ENCODE data around the gene RBM4B. TPM values are rescaled to one million over a fixed set of nuclear protein-coding genes. Genes with fewer than 3 reads are reported as not detected.

The RBM4B gene
- total and polyA plus RNA-seq, 2 of the 13 experiments (the other 11 are each of a cell fraction or from before 2014, with no cell fraction given) = 25.8 to 32.4 TPM

DNA sequence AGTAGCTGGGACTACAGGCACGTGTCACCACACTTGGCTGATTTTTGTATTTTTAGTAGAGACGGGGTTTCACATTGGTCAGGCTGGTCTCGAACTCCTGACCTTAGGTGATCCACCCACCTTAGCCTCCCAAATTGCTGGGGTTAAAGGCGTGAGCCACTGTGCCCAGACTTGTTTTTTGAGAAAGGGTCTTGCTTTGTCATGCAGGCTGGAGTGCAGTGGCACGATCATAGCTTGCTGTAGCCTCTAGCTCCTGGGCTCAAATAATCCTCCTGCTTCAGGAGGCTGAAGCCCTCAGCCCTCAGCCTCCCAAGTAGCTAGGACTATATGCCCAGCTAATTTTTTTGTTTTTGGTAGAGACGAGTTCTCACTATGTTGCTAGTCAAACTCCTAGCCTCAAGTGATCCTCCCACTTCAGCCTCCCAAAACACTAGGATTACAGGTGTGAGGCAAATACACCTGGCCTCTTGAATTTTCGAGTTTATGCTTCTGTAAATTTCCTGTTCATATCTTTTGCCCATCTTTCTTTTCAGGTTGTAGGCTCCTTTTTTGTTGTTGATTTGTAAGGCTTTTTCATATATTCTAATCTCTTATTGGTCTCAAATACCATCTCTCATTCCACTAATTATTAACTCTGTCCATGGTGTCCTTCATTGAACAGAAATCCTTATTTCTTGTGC is 3.4 kb upstream of the RBM4B start (continued):
- no peak for TF ChIP-seq NCOR1 (IDR thresholded peaks at IDR 0.05; ENCODE audit: borderline replicate concordance, low read length)
- no peak for TF ChIP-seq NFKBIZ (CRISPR knock-in tag; IDR thresholded peaks at IDR 0.05)
- no peak for TF ChIP-seq ZNF574 (CRISPR knock-in tag; IDR thresholded peaks at IDR 0.05)
- no peak for TF ChIP-seq MIER3 (CRISPR knock-in tag; IDR thresholded peaks at IDR 0.05; ENCODE audit: borderline replicate concordance)

DNA sequence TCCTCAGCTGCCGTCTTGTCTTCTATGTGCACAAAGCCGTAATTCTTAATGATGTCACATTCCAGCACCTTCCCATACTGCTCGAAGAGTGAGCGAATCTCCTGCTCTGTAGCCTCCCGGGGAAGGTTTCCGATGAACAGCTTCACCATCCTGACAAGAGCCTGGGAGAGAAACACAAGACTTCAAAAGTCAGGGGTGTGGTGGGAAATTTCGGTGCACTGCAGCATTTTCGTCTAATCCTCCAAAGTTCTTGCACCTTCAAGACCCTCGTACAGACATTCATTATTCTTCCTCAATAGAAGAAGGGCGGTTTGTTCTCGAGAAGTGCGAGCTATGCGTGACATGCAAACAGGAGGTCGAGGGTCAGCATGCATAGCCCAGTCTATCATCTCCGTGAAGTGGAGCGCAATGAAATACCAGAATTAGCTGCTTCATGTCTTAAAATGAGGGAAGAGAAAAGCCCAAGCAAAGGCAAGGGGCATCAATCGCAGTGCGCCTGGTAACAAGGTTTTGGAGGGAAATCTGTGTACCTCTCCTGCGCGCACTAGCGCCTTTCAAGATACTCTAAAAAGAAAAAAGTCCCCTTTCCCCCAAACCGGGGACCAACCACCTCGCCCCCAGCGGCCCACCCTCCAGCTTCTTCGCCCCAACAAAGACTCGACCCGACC is 622 bp downstream of the RBM4B start:
- Histone ChIP-seq H3K9ac (ENCODE audit: insufficient read depth, low read depth, low read length) (peak overlapping the region; percentile 81), H2AFZ (ENCODE audit: low read length) (no peak overlapping the region), H3K27me3 (ENCODE audit: control insufficient read depth in 1 of 2, insufficient read depth in 2 of 2, low read length in 2 of 2) (no peaks in the 10 kb centered on the region), H3K4me3 (replicated peaks in 1 of 3; ENCODE audit: insufficient read depth in 1 of 3, low read depth in 2 of 3, low read length in 3 of 3) (peak overlapping the region; percentile 60 to 83 (median 82)), H3K4me2 (ENCODE audit: low read depth, low read length) (peak overlapping the region; percentile 100), H4K20me1 (ENCODE audit: insufficient read depth, low read length) (peaks cover 2% of the 10 kb centered on the region; the same call in 1 of the 2 replicates), H3K9me3 (ENCODE audit: low read length) (no peaks in the 10 kb centered on the region), H3K36me3 (replicated peaks in 1 of 2; ENCODE audit: control insufficient read depth in 1 of 2, insufficient read depth in 2 of 2, low read length in 2 of 2) (peaks cover 1 to 4% of the 10 kb centered on the region in 2 experiments; a peak in 1 of 5 replicates), H3K27ac (ENCODE audit: extremely low read length, insufficient read depth, low read length) (peak overlapping the region; percentile 87), H3K4me1 (ENCODE audit: insufficient read depth, low read length) (peaks cover 41% of the 10 kb centered on the region), H3K79me2 (ENCODE audit: insufficient read depth, low read length) (peaks cover 37% of the 10 kb centered on the region)
- no peak for ATAC-seq
- BruUV-seq (replicated peaks) = no TSS peak
- ChIA-PET CTCF (ENCODE audit: low intra/inter-chr PET ratio, low total read pairs) (interaction anchor here (1.9 to 3.0 kb wide), 3 partner anchors 97 to 269 kb away, joined by 5 to 34 read pairs (median 28); partner anchors contain the start of gene MRPL11), POLR2A (interaction anchor here (0.8 to 3.1 kb wide), 23 partner anchors 10 to 408 kb away, joined by 3 to 52 read pairs (median 9); partner anchors contain the start of genes ACTN3, BBS1, CCDC87 and CCS)
- TF ChIP-seq CBFB (CRISPR knock-in tag; IDR thresholded peaks at IDR 0.05) (peak; percentile 16; the same call in 1 of the 2 replicates), PRPF4 (IDR thresholded peaks at IDR 0.05; ENCODE audit: low read depth, low read length, poor library complexity, severe bottlenecking) (peak; percentile 91), ZBTB4 (CRISPR knock-in tag; IDR thresholded peaks at IDR 0.05; ENCODE audit: borderline replicate concordance) (0 out of 2 replicates have a peak, but pooled peaks have one; percentile 14), ZNF451 (CRISPR knock-in tag; IDR thresholded peaks at IDR 0.05) (0 out of 2 replicates have a peak, but pooled peaks have one; percentile 1), SUZ12 (IDR thresholded peaks at IDR 0.05; ENCODE audit: low read depth, low read length) (no peak), ZNF101 (CRISPR knock-in tag; IDR thresholded peaks at IDR 0.05; ENCODE audit: borderline replicate concordance, low read depth) (0 out of 2 replicates have a peak, but pooled peaks have one; percentile 7)
- in situ Hi-C loops (cut with HindIII; ENCODE audit: extremely low pct_ligation_motif_present, low pct_unique_long_range_greater_than_20kb) = no loop called here
- DNase-seq (ENCODE audit: low spot score) = no peak
- FAIRE-seq = no peak
- 44% methylated on average over 24 of the region's 27 CpGs for WGBS (ENCODE audit: low lambda C conversion rate)
- intact Hi-C loops (cut with micrococcal nuclease; ENCODE audit: unreplicated experiment) = loop anchor here (5.0 kb wide), 1 partner anchor 85 kb away; the partner anchor contains the start of genes CCDC87 and CCS

All from HepG2 (cell line).